Neural cell (in vitro differentiated cells): Measurements from ENCODE around the gene EEPD1. TPM values are rescaled to one million over a fixed set of nuclear protein-coding genes. Genes with fewer than 3 reads are reported as not detected.

Source experiments
- H2AFZ ChIP-seq: fragments of 200-600, 300-800 bp; sonication (generic), shearing (Covaris generic); 2 replicates; pipeline ENCODE4 v1.6.0; 2014; ENCODE audit warnings: low read depth, mild to moderate bottlenecking, antibody characterized with exemption, low read length, moderate library complexity
- H3F3A ChIP-seq: fragments of 200-600 bp; shearing (Covaris generic); 2 replicates; pipeline ENCODE4 v1.6.1; 2016; ENCODE audit warnings: mild to moderate bottlenecking, moderate library complexity, mixed read lengths, antibody characterized with exemption, low read length; ENCODE audit not compliant: insufficient read depth, poor library complexity, severe bottlenecking
- H3K27ac ChIP-seq: fragments of 200-600, 300-800 bp; sonication (generic), shearing (Covaris generic); 2 replicates; pipeline ENCODE4 v1.5.1; 2014; ENCODE audit warnings: mild to moderate bottlenecking, low read length, moderate library complexity
- H3K27me3 ChIP-seq: fragments of 300-800, 200-600 bp; sonication (generic), shearing (Covaris generic); 2 replicates; pipeline ENCODE4 v1.6.0; 2014; ENCODE audit warnings: mild to moderate bottlenecking, low read depth, low read length, moderate library complexity; ENCODE audit not compliant: insufficient read depth
- H3K36me3 ChIP-seq: fragments of 300-800, 200-600 bp; sonication (generic), shearing (Covaris generic); 2 replicates; pipeline ENCODE4 v1.5.1; 2014; ENCODE audit warnings: mild to moderate bottlenecking, antibody characterized with exemption, low read length, moderate library complexity; ENCODE audit not compliant: insufficient read depth
- H3K4me2 ChIP-seq: fragments of 300-800, 200-600 bp; sonication (generic), shearing (Covaris generic); 2 replicates; pipeline ENCODE4 v1.6.0; 2014; ENCODE audit warnings: mild to moderate bottlenecking, low read length
- H3K4me3 ChIP-seq: fragments of 300-800, 200-600 bp; sonication (generic), shearing (Covaris generic); 2 replicates; pipeline ENCODE4 v1.5.1; 2014; ENCODE audit warnings: mild to moderate bottlenecking, low read length, moderate library complexity
- H3K79me2 ChIP-seq: fragments of 200-600 bp; shearing (Covaris generic); replicated peaks from 2 replicates; pipeline ENCODE4 v1.6.0; 2014; ENCODE audit warnings: mild to moderate bottlenecking, low read length, moderate library complexity; ENCODE audit not compliant: insufficient read depth
- H3K9ac ChIP-seq: fragments of 300-800, 200-600 bp; sonication (generic), shearing (Covaris generic); 2 replicates; pipeline ENCODE4 v1.6.1; 2016; ENCODE audit warnings: mild to moderate bottlenecking, low read length, mixed read lengths
- H3K9me2 ChIP-seq: fragments of 200-600 bp; shearing (Covaris generic); 2 replicates; pipeline ENCODE4 v1.6.1; 2016; ENCODE audit warnings: mild to moderate bottlenecking, low read length, mixed read lengths; ENCODE audit not compliant: insufficient read depth
- H3K9me3 ChIP-seq: fragments of 200-600, 300-800 bp; sonication (generic), shearing (Covaris generic); 2 replicates; pipeline ENCODE4 v1.6.1; 2016; ENCODE audit warnings: mild to moderate bottlenecking, mixed run types, low read length, moderate library complexity, mixed read lengths
- H4K20me1 ChIP-seq: fragments of 200-600 bp; shearing (Covaris generic); 2 replicates; pipeline ENCODE4 v1.6.1; 2016; ENCODE audit warnings: mild to moderate bottlenecking, mixed run types; ENCODE audit not compliant: insufficient read depth
- EP300 ChIP-seq: fragments of 450-650 bp; conservative IDR thresholded peaks from 2 replicates; pipeline ENCODE4 v1.6.1; 2014; ENCODE audit warnings: antibody characterized with exemption, mild to moderate bottlenecking, moderate library complexity; ENCODE audit not compliant: poor library complexity, severe bottlenecking
- EZH2 ChIP-seq: fragments of 200-600, 300-800 bp; shearing (Covaris generic), sonication (generic); IDR thresholded peaks from 2 replicates; pipeline ENCODE4 v1.6.1; 2014; ENCODE audit warnings: antibody characterized with exemption, low read length, borderline replicate concordance, mild to moderate bottlenecking; ENCODE audit not compliant: insufficient read depth, poor library complexity, severe bottlenecking
- MXI1 ChIP-seq: fragments of 450-650 bp; conservative IDR thresholded peaks from 2 replicates; pipeline ENCODE4 v1.6.1; 2014; ENCODE audit warnings: antibody characterized with exemption, mild to moderate bottlenecking; ENCODE audit not compliant: poor library complexity, severe bottlenecking
- POLR2AphosphoS5 ChIP-seq: IDR thresholded peaks from 2 replicates; pipeline ENCODE4 v1.6.1; 2012
- RAD21 ChIP-seq: fragments of 450-650 bp; conservative IDR thresholded peaks from 2 replicates; pipeline ENCODE4 v1.6.1; 2014; ENCODE audit warnings: antibody characterized with exemption, mild to moderate bottlenecking, moderate library complexity
- SMC3 ChIP-seq: fragments of 450-650 bp; conservative IDR thresholded peaks from 2 replicates; pipeline ENCODE4 v1.6.1; 2014; ENCODE audit warnings: antibody characterized with exemption, mild to moderate bottlenecking, moderate library complexity; ENCODE audit not compliant: poor library complexity
- TAF1 ChIP-seq: IDR thresholded peaks from 2 replicates; pipeline ENCODE4 v1.6.1; 2012; ENCODE audit warnings: low read depth
- polyA plus RNA-seq: library from polyadenylated mRNA; depleted of rRNA; stranded (reverse); fragments of >200 nt; gene quantifications from 2 replicates; pipeline ENCODE4 v1.2.3, GENCODE V29; 2014
- TF ChIP-seq, protein P1 (sequence below): fragments of 450-650 bp; IDR thresholded peaks from 2 replicates; pipeline ENCODE4 v1.5.1; 2014; ENCODE audit warnings: antibody characterized with exemption, mild to moderate bottlenecking, moderate library complexity; ENCODE audit not compliant: poor library complexity, severe bottlenecking
- TF ChIP-seq, protein P2 (sequence below): IDR thresholded peaks from 2 replicates; pipeline ENCODE4 v1.6.1; 2012; ENCODE audit warnings: borderline replicate concordance

Gene EEPD1
- polyA plus RNA-seq, 1 donor from 2014 or later, result 4.2 TPM

DNA sequence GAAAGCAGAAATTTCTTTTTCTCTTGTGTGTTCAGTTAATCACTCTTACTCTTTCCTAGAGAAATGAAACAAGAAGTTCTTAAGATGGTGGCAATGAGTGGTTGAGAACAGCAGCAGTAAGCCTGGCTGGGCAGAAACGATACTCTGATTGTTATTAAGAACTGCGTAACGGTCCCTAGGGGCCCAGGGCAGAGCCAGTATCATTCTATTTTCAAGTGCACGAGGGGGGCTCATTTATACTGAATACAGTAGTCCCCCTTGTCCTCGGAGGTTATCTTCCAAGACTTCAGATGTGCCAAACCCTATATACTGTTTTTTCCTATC, 64.9 kb downstream of the EEPD1 start:
- Histone ChIP-seq H2AFZ (no peak overlapping the region), H3K79me2 (no peaks in the 10 kb centered on the region), H4K20me1 (no peaks in the 10 kb centered on the region), H3K27ac (no peak overlapping the region), H3K9ac (no peak overlapping the region), H3K9me2 (no peaks in the 10 kb centered on the region), H3F3A (no peaks in the 10 kb centered on the region), H3K4me2 (no peak overlapping the region), H3K9me3 (no peaks in the 10 kb centered on the region), H3K36me3 (no peaks in the 10 kb centered on the region), H3K27me3 (no peaks in the 10 kb centered on the region), H3K4me3 (no peak overlapping the region)
- TF ChIP-seq POLR2AphosphoS5, result no peak
- TF ChIP-seq, protein P1, sequence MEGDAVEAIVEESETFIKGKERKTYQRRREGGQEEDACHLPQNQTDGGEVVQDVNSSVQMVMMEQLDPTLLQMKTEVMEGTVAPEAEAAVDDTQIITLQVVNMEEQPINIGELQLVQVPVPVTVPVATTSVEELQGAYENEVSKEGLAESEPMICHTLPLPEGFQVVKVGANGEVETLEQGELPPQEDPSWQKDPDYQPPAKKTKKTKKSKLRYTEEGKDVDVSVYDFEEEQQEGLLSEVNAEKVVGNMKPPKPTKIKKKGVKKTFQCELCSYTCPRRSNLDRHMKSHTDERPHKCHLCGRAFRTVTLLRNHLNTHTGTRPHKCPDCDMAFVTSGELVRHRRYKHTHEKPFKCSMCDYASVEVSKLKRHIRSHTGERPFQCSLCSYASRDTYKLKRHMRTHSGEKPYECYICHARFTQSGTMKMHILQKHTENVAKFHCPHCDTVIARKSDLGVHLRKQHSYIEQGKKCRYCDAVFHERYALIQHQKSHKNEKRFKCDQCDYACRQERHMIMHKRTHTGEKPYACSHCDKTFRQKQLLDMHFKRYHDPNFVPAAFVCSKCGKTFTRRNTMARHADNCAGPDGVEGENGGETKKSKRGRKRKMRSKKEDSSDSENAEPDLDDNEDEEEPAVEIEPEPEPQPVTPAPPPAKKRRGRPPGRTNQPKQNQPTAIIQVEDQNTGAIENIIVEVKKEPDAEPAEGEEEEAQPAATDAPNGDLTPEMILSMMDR, result no peak
- no peak for TF ChIP-seq MXI1

DNA sequence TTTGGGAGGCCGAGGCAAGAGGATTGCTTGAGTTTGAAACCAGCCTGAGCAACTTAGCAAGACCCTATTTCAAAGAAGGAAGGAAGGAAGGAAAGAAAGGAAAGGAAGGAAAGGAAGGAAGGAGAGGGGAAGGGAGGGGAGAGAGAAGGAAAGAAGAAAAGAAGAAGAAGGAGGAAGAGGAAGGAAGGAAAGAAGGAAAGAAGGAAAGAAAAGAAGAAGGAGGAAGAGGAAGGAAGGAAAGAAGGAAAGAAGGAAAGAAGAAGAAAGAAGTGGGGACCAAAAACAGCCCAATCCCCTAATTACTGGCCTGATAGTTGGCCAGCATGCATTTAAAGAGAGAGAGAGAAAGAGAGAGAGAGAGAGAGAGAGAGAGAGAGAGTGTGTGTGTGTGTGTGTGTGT, 66.4 kb downstream of the EEPD1 start:
- no peaks in the 10 kb centered on the region for H3K9me2 ChIP-seq
- no peak overlapping the region for H3K4me3 ChIP-seq
- H3K79me2 ChIP-seq, result no peaks in the 10 kb centered on the region
- H3K27ac ChIP-seq, result no peak overlapping the region
- H3K9me3 ChIP-seq, result no peaks in the 10 kb centered on the region
- H2AFZ ChIP-seq, result no peak overlapping the region
- H4K20me1 ChIP-seq, result no peaks in the 10 kb centered on the region
- H3K27me3 ChIP-seq, result no peaks in the 10 kb centered on the region
- H3K4me2 ChIP-seq, result no peak overlapping the region
- H3F3A ChIP-seq, result no peaks in the 10 kb centered on the region
- H3K9ac ChIP-seq, result no peak overlapping the region
- TF ChIP-seq POLR2AphosphoS5, result no peak
- no peak for TF ChIP-seq SMC3
- no peak for TF ChIP-seq EZH2
- TF ChIP-seq, protein P2, sequence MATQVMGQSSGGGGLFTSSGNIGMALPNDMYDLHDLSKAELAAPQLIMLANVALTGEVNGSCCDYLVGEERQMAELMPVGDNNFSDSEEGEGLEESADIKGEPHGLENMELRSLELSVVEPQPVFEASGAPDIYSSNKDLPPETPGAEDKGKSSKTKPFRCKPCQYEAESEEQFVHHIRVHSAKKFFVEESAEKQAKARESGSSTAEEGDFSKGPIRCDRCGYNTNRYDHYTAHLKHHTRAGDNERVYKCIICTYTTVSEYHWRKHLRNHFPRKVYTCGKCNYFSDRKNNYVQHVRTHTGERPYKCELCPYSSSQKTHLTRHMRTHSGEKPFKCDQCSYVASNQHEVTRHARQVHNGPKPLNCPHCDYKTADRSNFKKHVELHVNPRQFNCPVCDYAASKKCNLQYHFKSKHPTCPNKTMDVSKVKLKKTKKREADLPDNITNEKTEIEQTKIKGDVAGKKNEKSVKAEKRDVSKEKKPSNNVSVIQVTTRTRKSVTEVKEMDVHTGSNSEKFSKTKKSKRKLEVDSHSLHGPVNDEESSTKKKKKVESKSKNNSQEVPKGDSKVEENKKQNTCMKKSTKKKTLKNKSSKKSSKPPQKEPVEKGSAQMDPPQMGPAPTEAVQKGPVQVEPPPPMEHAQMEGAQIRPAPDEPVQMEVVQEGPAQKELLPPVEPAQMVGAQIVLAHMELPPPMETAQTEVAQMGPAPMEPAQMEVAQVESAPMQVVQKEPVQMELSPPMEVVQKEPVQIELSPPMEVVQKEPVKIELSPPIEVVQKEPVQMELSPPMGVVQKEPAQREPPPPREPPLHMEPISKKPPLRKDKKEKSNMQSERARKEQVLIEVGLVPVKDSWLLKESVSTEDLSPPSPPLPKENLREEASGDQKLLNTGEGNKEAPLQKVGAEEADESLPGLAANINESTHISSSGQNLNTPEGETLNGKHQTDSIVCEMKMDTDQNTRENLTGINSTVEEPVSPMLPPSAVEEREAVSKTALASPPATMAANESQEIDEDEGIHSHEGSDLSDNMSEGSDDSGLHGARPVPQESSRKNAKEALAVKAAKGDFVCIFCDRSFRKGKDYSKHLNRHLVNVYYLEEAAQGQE, result no peak
- TF ChIP-seq, protein P1, result no peak
- no peak for TF ChIP-seq TAF1
- TF ChIP-seq MXI1, result no peak
- no peak for TF ChIP-seq RAD21
- no peak for TF ChIP-seq EP300
- H3K36me3 ChIP-seq, result no peaks in the 10 kb centered on the region
